HepG2 (cell line): Measurements from ENCODE around the gene ZNFX1. TPM values are rescaled to one million over a fixed set of nuclear protein-coding genes. Genes with fewer than 3 reads are reported as not detected.

ENCODE experiments used
- ADNP ChIP-seq: sonication (generic); formaldehyde crosslinking; IDR thresholded peaks from 2 replicates; pipeline ENCODE4 v1.4.0; 2020; ENCODE audit warnings: missing genetic modification reagents
- CREB1 ChIP-seq, 2 experiments: fragments of 450-650 bp in 1 of 2; IDR thresholded peaks; 2 replicates each; pipeline ENCODE4 v1.6.1; 2016 to 2017; ENCODE audit warnings: control low read depth in 1 of 2, mild to moderate bottlenecking in 1 of 2, missing compliant biosample characterization in 1 of 2, missing genetic modification characterization in 1 of 2
- FOXK1 ChIP-seq: sonication (generic); formaldehyde crosslinking; IDR thresholded peaks from 2 replicates; pipeline ENCODE4 v1.4.0; 2020; ENCODE audit warnings: low read depth, missing genetic modification reagents, borderline replicate concordance
- GABPA ChIP-seq, 2 experiments: IDR thresholded peaks; 2 replicates each; pipeline ENCODE4 v1.6.1; 2011 to 2016; ENCODE audit warnings: low read depth in 2 of 2, low read length in 1 of 2, missing biosample characterization in 1 of 2, missing genetic modification characterization in 1 of 2
- HOXA9 ChIP-seq: sonication (generic); formaldehyde crosslinking; IDR thresholded peaks from 2 replicates; pipeline ENCODE4 v1.8.1; 2022; ENCODE audit warnings: missing genetic modification reagents, mild to moderate bottlenecking, moderate library complexity, borderline replicate concordance
- MAFG ChIP-seq: sonication (generic); formaldehyde crosslinking; IDR thresholded peaks from 2 replicates; pipeline ENCODE4 v1.5.1; 2020; ENCODE audit warnings: mild to moderate bottlenecking, missing genetic modification reagents
- SCMH1 ChIP-seq: sonication (generic); formaldehyde crosslinking; IDR thresholded peaks from 2 replicates; pipeline ENCODE4 v1.9.0; 2021; ENCODE audit warnings: missing genetic modification reagents, mild to moderate bottlenecking, borderline replicate concordance
- SIN3B ChIP-seq: fragments of 150-350 bp; IDR thresholded peaks from 2 replicates; pipeline ENCODE4 v1.6.1; 2014; ENCODE audit warnings: low read length
- SMC3 ChIP-seq: IDR thresholded peaks from 2 replicates; pipeline ENCODE4 v1.6.1; 2011; ENCODE audit warnings: low read length, improper control_type of control experiment
- SYNCRIP ChIP-seq: fragments of 200-400 bp; formaldehyde crosslinking; IDR thresholded peaks from 2 replicates; pipeline ENCODE4 v1.6.1; 2018; ENCODE audit warnings: mild to moderate bottlenecking, low read depth, low read length; ENCODE audit not compliant: insufficient read depth
- YY1 ChIP-seq: IDR thresholded peaks from 2 replicates; pipeline ENCODE4 v1.6.1; 2011; ENCODE audit warnings: low read length, low read depth, moderate library complexity, mild to moderate bottlenecking; ENCODE audit not compliant: insufficient read depth, insufficient replicate concordance
- ZFP36L1 ChIP-seq: sonication (generic); formaldehyde crosslinking; IDR thresholded peaks from 2 replicates; pipeline ENCODE4 v1.8.0; 2022; ENCODE audit warnings: mild to moderate bottlenecking, missing genetic modification reagents, moderate library complexity
- ZFP37 ChIP-seq: sonication (generic); formaldehyde crosslinking; IDR thresholded peaks from 2 replicates; pipeline ENCODE4 v1.4.0; 2020; ENCODE audit warnings: missing genetic modification reagents, borderline replicate concordance
- ZFX ChIP-seq: sonication (generic); formaldehyde crosslinking; IDR thresholded peaks from 2 replicates; pipeline ENCODE4 v1.4.0; 2020; ENCODE audit warnings: mild to moderate bottlenecking, low read depth, missing genetic modification reagents, moderate library complexity
- ZNF12 ChIP-seq: sonication (generic); formaldehyde crosslinking; IDR thresholded peaks from 2 replicates; pipeline ENCODE4 v1.5.0; 2020; ENCODE audit warnings: missing genetic modification reagents
- ZNF263 ChIP-seq: sonication (generic); formaldehyde crosslinking; IDR thresholded peaks from 2 replicates; pipeline ENCODE4 v1.4.0; 2020; ENCODE audit warnings: missing genetic modification reagents
- ZNF335 ChIP-seq: sonication (generic); formaldehyde crosslinking; IDR thresholded peaks from 2 replicates; pipeline ENCODE4 v1.4.0; 2020; ENCODE audit warnings: missing genetic modification reagents
- ZNF891 ChIP-seq: sonication (generic); formaldehyde crosslinking; IDR thresholded peaks from 2 replicates; pipeline ENCODE4 v1.5.0; 2020; ENCODE audit warnings: mild to moderate bottlenecking, missing genetic modification reagents
- polyA plus RNA-seq, 8 experiments: library from polyadenylated mRNA; depleted of rRNA in 3 of 8; stranded (reverse) in 7 of 8; unstranded in 1 of 8; fragments of >200 nt; fragmentation: Illumina TruSeq in 4 of 8; extraction: Trizol in 4 of 8; gene quantifications; 2 replicates each; pipeline versions ENCODE4 v1.2.1 to v1.2.3, GENCODE V29; 2011 to 2016; ENCODE audit warnings: low read depth in 4 of 8, missing spikeins in 1 of 8, mixed read lengths in 1 of 8; ENCODE audit not compliant: insufficient read depth in 1 of 8
- total RNA-seq, 5 experiments: library from RNA; depleted of rRNA; stranded (reverse); fragments of >200 nt; fragmentation: Illumina TruSeq; extraction: Trizol; gene quantifications; 2 replicates each; pipeline ENCODE4 v1.2.3, GENCODE V29; 2016; ENCODE audit warnings: low read depth in 1 of 5
- TF ChIP-seq, protein P1 (sequence below): sonication (generic); formaldehyde crosslinking; IDR thresholded peaks from 2 replicates; pipeline ENCODE4 v1.4.0; 2020; ENCODE audit warnings: missing genetic modification reagents
- TF ChIP-seq, protein P2 (sequence below): sonication (generic); formaldehyde crosslinking; IDR thresholded peaks from 2 replicates; pipeline ENCODE4 v1.8.1; 2023; ENCODE audit warnings: mild to moderate bottlenecking, missing genetic modification reagents
- TF ChIP-seq, protein P3 (sequence below): sonication (generic); formaldehyde crosslinking; IDR thresholded peaks from 2 replicates; pipeline ENCODE4 v1.4.0; 2020; ENCODE audit warnings: low read depth, missing genetic modification reagents

Gene ZNFX1
- total and polyA plus RNA-seq, 2 of the 13 experiments (the other 11 are each of a cell fraction or from before 2014, with no cell fraction given) = 2.9 to 11.1 TPM

DNA sequence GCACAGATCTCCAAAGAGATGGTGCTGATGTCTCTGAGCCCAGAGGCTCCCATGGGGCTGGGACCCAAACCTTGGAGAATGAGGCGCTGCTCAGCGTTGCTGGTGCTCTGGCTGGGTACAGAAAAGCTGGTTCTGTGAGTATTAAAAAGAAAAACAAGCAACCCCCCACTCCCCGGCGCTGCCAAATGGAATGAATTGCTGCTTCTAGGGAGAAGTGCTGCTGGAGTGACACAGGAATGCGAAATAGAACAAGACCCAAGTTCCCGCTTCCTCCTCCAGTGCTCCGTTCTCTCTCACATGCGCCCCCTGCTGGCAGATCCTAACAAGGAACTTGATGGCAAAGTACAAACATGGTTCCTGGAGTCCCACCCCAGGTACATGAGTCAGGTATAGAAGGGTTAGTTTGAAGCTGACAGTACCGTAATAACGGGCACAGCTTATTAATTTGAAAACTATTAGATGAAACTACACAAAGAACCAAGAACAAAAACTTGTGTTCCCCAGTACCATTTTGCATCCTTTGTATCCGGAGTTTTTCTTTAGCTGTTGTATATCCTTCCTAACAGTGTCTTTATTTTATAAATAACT, 60.8 kb downstream of the ZNFX1 start (continued):
- TF ChIP-seq ZNF12 (CRISPR knock-in tag) (peak; percentile 72; the same call in 1 of the 2 replicates), ZNF891 (no peak), CREB1 (IDR thresholded peaks at IDR 0.05) (no peak), CREB1 (CRISPR knock-in tag; IDR thresholded peaks at IDR 0.05) (0 out of 2 replicates have a peak, but pooled peaks have one; percentile 20), HOXA9 (no peak), SYNCRIP (no peak), ADNP (CRISPR knock-in tag) (no peak; the same call in 1 of the 2 replicates), MAFG (CRISPR knock-in tag) (no peak), SIN3B (peak; percentile 52; the same call in 1 of the 2 replicates), ZFP37 (no peak), ZNF335 (peak; percentile 67; the same call in 1 of the 2 replicates), ZNF263 (CRISPR knock-in tag) (peak; percentile 85), GABPA (IDR thresholded peaks at IDR 0.05; ENCODE audit: low read depth, low read length) (no peak), GABPA (CRISPR knock-in tag; IDR thresholded peaks at IDR 0.05; ENCODE audit: low read depth) (peak; percentile 65), ZFX (peak; percentile 49; the same call in 1 of the 2 replicates), ZFP36L1 (CRISPR knock-in tag) (peak; percentile 77; the same call in 1 of the 2 replicates), YY1 (peak; percentile 61), SCMH1 (CRISPR knock-in tag) (no peak), SMC3 (peak; percentile 99), FOXK1 (CRISPR knock-in tag) (peak; percentile 64; the same call in 1 of the 2 replicates)
- TF ChIP-seq, protein P1, sequence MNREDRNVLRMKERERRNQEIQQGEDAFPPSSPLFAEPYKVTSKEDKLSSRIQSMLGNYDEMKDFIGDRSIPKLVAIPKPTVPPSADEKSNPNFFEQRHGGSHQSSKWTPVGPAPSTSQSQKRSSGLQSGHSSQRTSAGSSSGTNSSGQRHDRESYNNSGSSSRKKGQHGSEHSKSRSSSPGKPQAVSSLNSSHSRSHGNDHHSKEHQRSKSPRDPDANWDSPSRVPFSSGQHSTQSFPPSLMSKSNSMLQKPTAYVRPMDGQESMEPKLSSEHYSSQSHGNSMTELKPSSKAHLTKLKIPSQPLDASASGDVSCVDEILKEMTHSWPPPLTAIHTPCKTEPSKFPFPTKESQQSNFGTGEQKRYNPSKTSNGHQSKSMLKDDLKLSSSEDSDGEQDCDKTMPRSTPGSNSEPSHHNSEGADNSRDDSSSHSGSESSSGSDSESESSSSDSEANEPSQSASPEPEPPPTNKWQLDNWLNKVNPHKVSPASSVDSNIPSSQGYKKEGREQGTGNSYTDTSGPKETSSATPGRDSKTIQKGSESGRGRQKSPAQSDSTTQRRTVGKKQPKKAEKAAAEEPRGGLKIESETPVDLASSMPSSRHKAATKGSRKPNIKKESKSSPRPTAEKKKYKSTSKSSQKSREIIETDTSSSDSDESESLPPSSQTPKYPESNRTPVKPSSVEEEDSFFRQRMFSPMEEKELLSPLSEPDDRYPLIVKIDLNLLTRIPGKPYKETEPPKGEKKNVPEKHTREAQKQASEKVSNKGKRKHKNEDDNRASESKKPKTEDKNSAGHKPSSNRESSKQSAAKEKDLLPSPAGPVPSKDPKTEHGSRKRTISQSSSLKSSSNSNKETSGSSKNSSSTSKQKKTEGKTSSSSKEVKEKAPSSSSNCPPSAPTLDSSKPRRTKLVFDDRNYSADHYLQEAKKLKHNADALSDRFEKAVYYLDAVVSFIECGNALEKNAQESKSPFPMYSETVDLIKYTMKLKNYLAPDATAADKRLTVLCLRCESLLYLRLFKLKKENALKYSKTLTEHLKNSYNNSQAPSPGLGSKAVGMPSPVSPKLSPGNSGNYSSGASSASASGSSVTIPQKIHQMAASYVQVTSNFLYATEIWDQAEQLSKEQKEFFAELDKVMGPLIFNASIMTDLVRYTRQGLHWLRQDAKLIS (CRISPR knock-in tag) = peak; percentile 55; the same call in 1 of the 2 replicates
- TF ChIP-seq, protein P2, sequence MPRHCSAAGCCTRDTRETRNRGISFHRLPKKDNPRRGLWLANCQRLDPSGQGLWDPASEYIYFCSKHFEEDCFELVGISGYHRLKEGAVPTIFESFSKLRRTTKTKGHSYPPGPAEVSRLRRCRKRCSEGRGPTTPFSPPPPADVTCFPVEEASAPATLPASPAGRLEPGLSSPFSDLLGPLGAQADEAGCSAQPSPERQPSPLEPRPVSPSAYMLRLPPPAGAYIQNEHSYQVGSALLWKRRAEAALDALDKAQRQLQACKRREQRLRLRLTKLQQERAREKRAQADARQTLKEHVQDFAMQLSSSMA (CRISPR knock-in tag) = no peak
- TF ChIP-seq, protein P3, sequence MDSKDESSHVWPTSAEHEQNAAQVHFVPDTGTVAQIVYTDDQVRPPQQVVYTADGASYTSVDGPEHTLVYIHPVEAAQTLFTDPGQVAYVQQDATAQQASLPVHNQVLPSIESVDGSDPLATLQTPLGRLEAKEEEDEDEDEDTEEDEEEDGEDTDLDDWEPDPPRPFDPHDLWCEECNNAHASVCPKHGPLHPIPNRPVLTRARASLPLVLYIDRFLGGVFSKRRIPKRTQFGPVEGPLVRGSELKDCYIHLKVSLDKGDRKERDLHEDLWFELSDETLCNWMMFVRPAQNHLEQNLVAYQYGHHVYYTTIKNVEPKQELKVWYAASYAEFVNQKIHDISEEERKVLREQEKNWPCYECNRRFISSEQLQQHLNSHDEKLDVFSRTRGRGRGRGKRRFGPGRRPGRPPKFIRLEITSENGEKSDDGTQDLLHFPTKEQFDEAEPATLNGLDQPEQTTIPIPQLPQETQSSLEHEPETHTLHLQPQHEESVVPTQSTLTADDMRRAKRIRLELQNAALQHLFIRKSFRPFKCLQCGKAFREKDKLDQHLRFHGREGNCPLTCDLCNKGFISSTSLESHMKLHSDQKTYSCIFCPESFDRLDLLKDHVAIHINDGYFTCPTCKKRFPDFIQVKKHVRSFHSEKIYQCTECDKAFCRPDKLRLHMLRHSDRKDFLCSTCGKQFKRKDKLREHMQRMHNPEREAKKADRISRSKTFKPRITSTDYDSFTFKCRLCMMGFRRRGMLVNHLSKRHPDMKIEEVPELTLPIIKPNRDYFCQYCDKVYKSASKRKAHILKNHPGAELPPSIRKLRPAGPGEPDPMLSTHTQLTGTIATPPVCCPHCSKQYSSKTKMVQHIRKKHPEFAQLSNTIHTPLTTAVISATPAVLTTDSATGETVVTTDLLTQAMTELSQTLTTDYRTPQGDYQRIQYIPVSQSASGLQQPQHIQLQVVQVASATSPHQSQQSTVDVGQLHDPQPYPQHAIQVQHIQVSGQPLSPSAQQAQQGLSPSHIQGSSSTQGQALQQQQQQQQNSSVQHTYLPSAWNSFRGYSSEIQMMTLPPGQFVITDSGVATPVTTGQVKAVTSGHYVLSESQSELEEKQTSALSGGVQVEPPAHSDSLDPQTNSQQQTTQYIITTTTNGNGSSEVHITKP = peak; percentile 59; the same call in 1 of the 2 replicates
